HEK293T (cell line): ENCODE results near the gene RASAL3.

ENCODE experiments used
- ARNT ChIP-seq: fragments of 450-650 bp; IDR thresholded peaks from 2 replicates; pipeline ENCODE4 v1.6.1; 2017; ENCODE audit warnings: mild to moderate bottlenecking
- ELF4 ChIP-seq: fragments of 450-650 bp; IDR thresholded peaks from 2 replicates; pipeline ENCODE4 v1.6.1; 2017; ENCODE audit warnings: antibody characterized with exemption
- FOXA1 ChIP-seq: fragments of 450-650 bp; IDR thresholded peaks from 2 replicates; pipeline ENCODE4 v1.6.1; 2016; ENCODE audit warnings: mild to moderate bottlenecking
- FOXK2 ChIP-seq: fragments of 450-650 bp; IDR thresholded peaks from 2 replicates; pipeline ENCODE4 v1.6.1; 2016; ENCODE audit warnings: mild to moderate bottlenecking
- HDGF ChIP-seq: fragments of 450-650 bp; IDR thresholded peaks from 2 replicates; pipeline ENCODE4 v1.6.1; 2017; ENCODE audit warnings: antibody characterized with exemption, borderline replicate concordance
- NFRKB ChIP-seq: fragments of 450-650 bp; IDR thresholded peaks from 2 replicates; pipeline ENCODE4 v1.6.1; 2016; ENCODE audit warnings: mild to moderate bottlenecking, moderate library complexity
- PKNOX1 ChIP-seq: fragments of 450-650 bp; IDR thresholded peaks from 2 replicates; pipeline ENCODE4 v1.6.1; 2016
- SP1 ChIP-seq: fragments of 450-650 bp; IDR thresholded peaks from 2 replicates; pipeline ENCODE4 v1.6.1; 2017
- TARDBP ChIP-seq: fragments of 450-650 bp; IDR thresholded peaks from 2 replicates; pipeline ENCODE4 v1.6.1; 2016
- ZNF384 ChIP-seq: fragments of 450-650 bp; IDR thresholded peaks from 2 replicates; pipeline ENCODE4 v1.6.1; 2016

DNA sequence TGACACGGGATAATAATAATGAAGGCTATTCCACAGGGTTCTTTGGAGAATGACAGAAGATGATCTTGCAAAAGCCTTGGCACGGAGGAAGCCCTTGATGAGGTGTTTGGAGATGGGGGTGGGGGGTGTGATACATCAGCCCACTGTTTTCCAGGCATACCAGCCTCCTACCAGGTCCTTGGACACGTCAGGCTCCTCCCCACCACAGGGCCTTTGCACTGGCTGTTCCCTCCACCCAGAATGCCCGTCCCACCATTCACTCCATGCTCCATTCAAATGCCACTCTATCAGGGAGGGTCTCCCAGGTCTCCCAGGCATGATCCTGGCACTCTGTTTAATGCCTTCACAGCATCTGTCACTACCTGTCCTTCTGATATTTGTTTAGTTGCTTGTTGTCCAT, 17.3 kb downstream of the RASAL3 start:
- TF ChIP-seq NFRKB (no peak), TARDBP (no peak), HDGF (no peak), ARNT (no peak), PKNOX1 (no peak), ELF4 (no peak), SP1 (no peak), FOXK2 (no peak), ZNF384 (no peak), FOXA1 (no peak)
